Heart left ventricle (tissue), 16 donors: ENCODE data around the gene MAPKAPK3. TPM values are rescaled to one million over a fixed set of nuclear protein-coding genes. Genes with fewer than 3 reads are reported as not detected.
"Not testable (repeated sequence)": the region's sequence is repeated elsewhere in the genome, so short reads cannot be mapped to it uniquely, and the experiment has no call there.

Experiments
- ATAC-seq, 4 donors: fragments of 200-7000 bp; cut with Tn5 transposase; one replicate each; pipeline ENCODE4 v1.9.1; 2020 to 2022; ENCODE audit warnings: moderate library complexity in 4 of 4, mild to moderate bottlenecking in 3 of 4, moderate number of reproducible peaks in 1 of 4
- DNase-seq, 5 donors: peaks; one replicate each; pipeline ENCODE4 v3.0.0-alpha.2; 2020
- H3K27ac ChIP-seq, 12 donors: fragments of 200-600 bp; sonication (generic) in 4 of 12; one replicate each; pipeline versions ENCODE4 v1.5.0 to v1.8.0; 2016 to 2022; ENCODE audit warnings: mild to moderate bottlenecking in 2 of 12
- H3K27me3 ChIP-seq, 9 donors: fragments of 200-600 bp; sonication (generic) in 2 of 9; one replicate each; pipeline versions ENCODE4 v1.5.1 to v1.8.0; 2016 to 2022; ENCODE audit warnings: mild to moderate bottlenecking in 3 of 9
- H3K36me3 ChIP-seq, 9 donors: fragments of 200-600 bp; sonication (generic) in 2 of 9; one replicate each; pipeline versions ENCODE4 v1.5.0 to v1.8.0; 2018 to 2022; ENCODE audit warnings: mild to moderate bottlenecking in 2 of 9
- H3K4me1 ChIP-seq, 12 donors: fragments of 200-600 bp; sonication (generic) in 4 of 12; one replicate each; pipeline versions ENCODE4 v1.5.0 to v1.8.0; 2016 to 2022; ENCODE audit warnings: mild to moderate bottlenecking in 3 of 12
- H3K4me3 ChIP-seq, 12 donors: fragments of 200-600 bp; sonication (generic) in 4 of 12; one replicate each; pipeline versions ENCODE4 v1.5.0 to v1.8.0; 2017 to 2022; ENCODE audit warnings: mild to moderate bottlenecking in 9 of 12, moderate library complexity in 4 of 12
- H3K9me3 ChIP-seq, 12 donors: fragments of 200-600 bp; sonication (generic) in 4 of 12; one replicate each; pipeline versions ENCODE4 v1.5.0 to v1.8.0; 2016 to 2022; ENCODE audit warnings: mild to moderate bottlenecking in 1 of 12
- POLR2A ChIP-seq, 2 donors: fragments of 450-650 bp; IDR thresholded peaks; one replicate each; pipeline ENCODE4 v1.6.1; 2017; ENCODE audit warnings: antibody characterized with exemption in 2 of 2, mild to moderate bottlenecking in 2 of 2, moderate library complexity in 2 of 2
- WGBS, 4 donors: extraction: QIAGEN DNeasy Blood & Tissue Kit in 2 of 4; methylation state at CpG; one replicate each; pipeline versions ENCODE4 v1.1.5 to v1.1.7; 2013 to 2018; 5-methylcytosine and 5-hydroxymethylcytosine counted together
- intact Hi-C, 10 donors: fragments of 100-400 bp; cut with DNase I; formaldehyde crosslinking; loops; one replicate each; pipeline versions ENCODE4 v1.11.1 to v1.14.2; 2022
- polyA plus RNA-seq, 2 donors: library from polyadenylated mRNA; stranded (reverse); fragments of 200-250 nt; gene quantifications; one replicate each; pipeline ENCODE4 v1.2.3, GENCODE V29; 2013
- total RNA-seq, 9 donors: library from RNA; depleted of rRNA in 2 of 9; stranded (reverse); fragments of >200 nt in 2 of 9; fragmentation: NEBNext Ultra II Directional in 3 of 9; extraction: Animal tissue kit (Norgen Biotek cat#: 25700) in 3 of 9; gene quantifications; one replicate each; pipeline versions ENCODE4 v1.1.0 to v1.2.4, GENCODE V29; 2016 to 2023
- TF ChIP-seq, protein P1 (sequence below), 12 donors: fragments of 200-600 bp; sonication (generic) in 4 of 12; IDR thresholded peaks; one replicate each; pipeline versions ENCODE4 v1.5.0 to v1.8.0; 2018 to 2022; ENCODE audit warnings: antibody characterized with exemption in 12 of 12, mild to moderate bottlenecking in 5 of 12
- donor health status: ischemic (EF 13 %, LVEDD 7.1; RV severe dilation, severe dysfunction).
- donor health status: healthy with polysubstance abuse.
- donor health status: DM: no; HTN: yes; CAD: no.
- donor health status: DM: no; HTN: no; CAD: no.
- donor health status: ischemic (EF 25% LVEDD 6.9; RV normal size, moderate dysfunction).
- donor health status: ischemic (EF 25% LVEDD 5.7; RV mildly dilated, moderate dysfunction).
- donor health status: healthy.
- donor health status: DM: yes; HTN: yes; CAD: no.
- donor health status: ischemic (EF 35%, LVEDD 5.7; RV mildly dilated, moderate dysfunction).
- donor health status: nonischemic (EF 11% LVEDD 7.7; RV severe dilation, severe dysfunction).
- donor health status: DM: yes; HTN: yes; CAD: no.
- donor health status: PGD.
- donor health status: ischemic (EF 29% LVEDD 5.4; RV normal size, mild dysfunction).
- donor health status: nonischemic (EF 23%, LVEDD 6.1; RV moderate dilation, normal function).

The MAPKAPK3 gene
- total and polyA plus RNA-seq, 11 donors, result 226 to 398 (median 287) TPM

DNA sequence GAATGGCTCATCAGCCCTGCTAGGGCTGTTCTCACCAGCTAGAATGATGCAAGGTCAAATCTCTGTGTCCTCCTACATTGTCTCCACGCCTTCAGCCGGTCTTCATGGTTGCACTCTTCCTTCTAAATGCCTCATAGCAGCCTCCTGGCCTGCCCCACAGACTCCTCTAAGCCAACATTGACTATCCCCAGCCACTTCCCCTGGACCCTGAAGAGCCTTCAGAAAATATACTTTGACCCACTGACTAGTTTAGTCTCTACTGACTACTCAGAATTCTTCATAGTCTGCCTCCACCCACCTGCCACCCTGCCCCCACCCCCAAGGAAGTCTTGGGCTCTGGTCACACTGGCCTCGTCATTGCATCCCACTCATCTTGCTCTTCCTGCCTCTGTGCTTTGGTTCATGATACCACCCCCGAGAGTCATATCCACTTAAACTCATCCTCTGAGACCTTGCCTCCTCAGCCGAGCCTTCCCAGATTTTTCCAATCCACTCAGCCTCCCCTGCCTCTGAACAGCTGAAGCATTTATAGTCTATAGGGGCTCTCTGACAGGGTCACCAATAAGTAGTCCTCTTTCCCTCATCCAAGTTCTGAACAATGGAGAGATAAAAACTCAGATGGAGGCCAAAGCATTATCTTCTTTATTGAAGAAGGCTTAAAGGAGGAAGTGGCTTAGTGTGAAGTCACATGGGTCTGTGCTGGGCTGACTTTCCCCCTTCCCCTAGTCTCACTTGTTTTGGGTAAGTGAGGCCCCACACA, 48.3 kb downstream of the MAPKAPK3 start:
- Histone ChIP-seq H3K27ac (no peak overlapping the region), H3K4me3 (no peak overlapping the region), H3K4me1 (peaks cover 0 to 11% (median 0%) of the 10 kb centered on the region in 12 donors), H3K9me3 (no peaks in the 10 kb centered on the region), H3K27me3 (no peaks in the 10 kb centered on the region), H3K36me3 (no peaks in the 10 kb centered on the region)
- TF ChIP-seq POLR2A (IDR thresholded peaks at IDR 0.05), result no peak
- TF ChIP-seq, protein P1, sequence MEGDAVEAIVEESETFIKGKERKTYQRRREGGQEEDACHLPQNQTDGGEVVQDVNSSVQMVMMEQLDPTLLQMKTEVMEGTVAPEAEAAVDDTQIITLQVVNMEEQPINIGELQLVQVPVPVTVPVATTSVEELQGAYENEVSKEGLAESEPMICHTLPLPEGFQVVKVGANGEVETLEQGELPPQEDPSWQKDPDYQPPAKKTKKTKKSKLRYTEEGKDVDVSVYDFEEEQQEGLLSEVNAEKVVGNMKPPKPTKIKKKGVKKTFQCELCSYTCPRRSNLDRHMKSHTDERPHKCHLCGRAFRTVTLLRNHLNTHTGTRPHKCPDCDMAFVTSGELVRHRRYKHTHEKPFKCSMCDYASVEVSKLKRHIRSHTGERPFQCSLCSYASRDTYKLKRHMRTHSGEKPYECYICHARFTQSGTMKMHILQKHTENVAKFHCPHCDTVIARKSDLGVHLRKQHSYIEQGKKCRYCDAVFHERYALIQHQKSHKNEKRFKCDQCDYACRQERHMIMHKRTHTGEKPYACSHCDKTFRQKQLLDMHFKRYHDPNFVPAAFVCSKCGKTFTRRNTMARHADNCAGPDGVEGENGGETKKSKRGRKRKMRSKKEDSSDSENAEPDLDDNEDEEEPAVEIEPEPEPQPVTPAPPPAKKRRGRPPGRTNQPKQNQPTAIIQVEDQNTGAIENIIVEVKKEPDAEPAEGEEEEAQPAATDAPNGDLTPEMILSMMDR (IDR thresholded peaks at IDR 0.05), result no peak
- intact Hi-C loops, result no loop called here
- 67 to 83% (median 78%) methylated on average over 5 of the region's 5 CpGs for WGBS, 4 donors
- DNase-seq (peak in 1 of 5 donors; percentile 9), ATAC-seq (no peak)

DNA sequence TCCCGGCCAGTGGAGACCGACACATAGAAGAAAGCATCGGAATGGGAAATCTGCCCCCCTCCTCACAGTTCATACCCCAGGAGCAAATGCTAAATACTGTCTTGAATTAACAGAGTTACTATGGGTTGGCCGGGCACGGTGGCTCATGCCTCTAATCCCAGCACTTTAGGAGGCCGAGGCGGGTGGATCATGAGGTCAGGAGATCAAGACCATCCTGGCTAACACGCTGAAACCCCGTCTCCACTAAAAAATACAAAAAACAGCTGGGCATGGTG, 48.8 kb downstream of the MAPKAPK3 start:
- H3K9me3 ChIP-seq, intact Hi-C loops, H3K4me3 ChIP-seq, ATAC-seq, H3K36me3 ChIP-seq, H3K27me3 ChIP-seq, H3K27ac ChIP-seq, DNase-seq: not testable (repeated sequence)
- WGBS, 4 donors, result 75 to 89% (median 82%) methylated on average over 7 to 9 of the region's 9 CpGs
- H3K4me1 ChIP-seq, result peaks cover 0 to 11% (median 0%) of the 10 kb centered on the region in 12 donors

DNA sequence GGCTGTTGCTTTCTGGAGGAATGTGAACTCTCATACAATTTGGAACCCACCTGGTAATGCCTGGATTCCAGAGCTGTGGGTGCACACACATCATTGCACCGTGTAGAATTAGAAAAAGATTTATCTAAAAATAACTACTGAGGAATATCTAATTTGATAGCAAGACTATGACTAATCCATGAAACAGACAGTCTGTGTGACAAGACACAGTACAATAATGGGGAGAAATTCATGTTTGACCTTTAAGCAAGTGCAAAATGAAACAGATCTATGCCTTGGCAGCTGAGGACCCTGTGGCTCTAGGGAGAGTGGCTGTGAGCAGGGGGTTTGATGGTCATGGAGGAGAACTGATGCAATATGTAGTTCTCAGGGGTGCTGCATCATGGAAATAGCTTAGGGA, 49.9 kb downstream of the MAPKAPK3 start:
- peak in 2 of 4 donors; percentile 8 to 31 for ATAC-seq
- H3K4me1 ChIP-seq, result peaks cover 0 to 17% (median 0%) of the 10 kb centered on the region in 12 donors
- H3K9me3 ChIP-seq, result no peaks in the 10 kb centered on the region
- H3K27me3 ChIP-seq, result peaks cover 0 to 2% (median 0%) of the 10 kb centered on the region in 9 donors
- no peaks in the 10 kb centered on the region for H3K36me3 ChIP-seq
- DNase-seq, result no peak
- intact Hi-C loops, result no loop called here
- 4 to 15% (median 9%) methylated on average over 1 of the region's 1 CpG for WGBS, 4 donors
- H3K27ac ChIP-seq, result no peak overlapping the region
- TF ChIP-seq POLR2A (IDR thresholded peaks at IDR 0.05), result no peak
- TF ChIP-seq, protein P1 (IDR thresholded peaks at IDR 0.05), result no peak
- H3K4me3 ChIP-seq, result no peak overlapping the region

DNA sequence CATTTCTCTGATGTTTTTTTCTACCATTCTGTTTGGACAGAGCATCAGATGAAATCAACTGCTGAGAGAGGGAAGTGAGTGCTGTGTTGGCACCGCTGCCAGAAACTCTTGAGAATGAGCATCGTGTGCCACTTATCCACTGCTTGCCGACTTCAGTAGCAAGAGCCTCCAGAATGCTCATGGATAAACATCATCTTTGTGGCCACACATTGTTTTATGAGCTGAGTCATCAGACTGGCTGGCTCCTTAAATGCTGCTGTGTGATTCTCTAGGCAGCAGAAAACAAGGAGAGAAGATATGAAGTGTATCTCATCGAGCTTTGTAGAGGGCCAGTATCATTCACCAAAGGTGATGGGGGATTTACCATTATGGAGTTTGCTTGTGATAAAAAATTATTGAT, 54.4 kb downstream of the MAPKAPK3 start:
- H3K9me3 ChIP-seq, result no peaks in the 10 kb centered on the region
- peak in 2 of 4 donors; percentile 27 to 32 for ATAC-seq
- intact Hi-C loops, result loop anchor here in 4 of 10 donors (10.0 kb wide), 3 partner anchors 203 to 713 kb away; partner anchors contain the start of gene MANF (in 1 of the 4)
- no peak for TF ChIP-seq POLR2A (IDR thresholded peaks at IDR 0.05)
- TF ChIP-seq, protein P1 (IDR thresholded peaks at IDR 0.05), result no peak
- no peak overlapping the region for H3K27ac ChIP-seq
- no peak overlapping the region for H3K4me3 ChIP-seq
- WGBS, 4 donors, result 28 to 51% (median 33%) methylated on average over 4 of the region's 4 CpGs
- H3K36me3 ChIP-seq, result no peaks in the 10 kb centered on the region
- H3K27me3 ChIP-seq, result peaks cover 2 to 31% (median 6%) of the 10 kb centered on the region in 9 donors
- DNase-seq, result no peak
- H3K4me1 ChIP-seq, result peaks cover 0 to 12% (median 6%) of the 10 kb centered on the region in 12 donors
